ENCODE results near the gene WDR7.

The WDR7 gene

DNA sequence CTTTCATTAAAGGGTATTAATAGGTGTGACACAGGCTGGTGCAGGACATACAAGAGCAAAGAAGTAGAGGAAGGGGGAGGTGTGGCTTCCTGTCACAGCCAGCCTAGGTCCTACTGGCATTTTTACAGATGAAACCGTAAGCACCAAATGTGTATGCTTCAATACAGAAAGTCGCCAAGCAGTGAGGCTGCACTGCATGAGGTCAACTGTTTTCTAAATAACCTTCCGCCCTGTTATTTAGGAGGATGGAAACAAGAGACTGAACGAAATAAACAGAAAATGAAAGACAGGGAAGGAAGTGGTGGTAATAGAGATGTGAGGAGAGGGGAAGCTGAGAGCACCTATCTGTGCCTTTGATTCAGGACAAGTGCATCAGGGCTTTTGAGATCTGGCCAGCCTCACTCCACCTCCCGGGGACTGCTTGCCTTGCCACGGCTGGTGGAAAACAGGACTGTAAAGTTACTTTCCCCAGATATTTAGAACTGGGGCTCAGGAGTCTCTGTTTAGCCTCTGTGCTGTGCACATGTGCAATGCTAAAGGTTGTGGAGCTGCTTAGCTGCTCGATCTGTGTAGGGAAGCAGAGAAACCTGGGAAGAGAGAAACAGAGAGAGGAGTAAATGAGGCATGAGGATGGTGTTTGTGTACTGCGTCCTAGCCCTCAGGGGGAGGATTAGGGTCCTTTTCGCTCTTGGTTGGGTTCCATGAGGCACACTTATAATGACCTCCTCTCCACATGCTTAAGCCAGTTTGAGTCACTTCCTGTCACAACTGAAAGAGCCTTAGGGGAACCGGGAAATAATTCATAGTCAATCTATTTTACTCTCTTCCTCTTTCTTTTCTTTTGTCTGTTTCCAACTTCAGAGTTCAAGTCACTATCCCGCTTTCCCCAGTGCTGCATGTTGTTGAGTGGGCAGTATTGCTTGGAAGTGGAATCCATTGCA is 433.4 kb downstream of the WDR7 start:
- peaks cover 3% of the 10 kb centered on the region for H3K9me3 ChIP-seq (ENCODE audit: control insufficient read depth, low read length)
- no peak overlapping the region for H3K4me3 ChIP-seq (ENCODE audit: extremely low read depth, insufficient read depth, low read length, poor library complexity, severe bottlenecking)
- no peaks in the 10 kb centered on the region for H3K36me3 ChIP-seq (ENCODE audit: control insufficient read depth, insufficient read depth, low read length)
- H3K27ac ChIP-seq (ENCODE audit: low read depth, low read length, severe bottlenecking) = no peak overlapping the region
- WGBS, 2 experiments (ENCODE audit: insufficient coverage in 2 of 2) = 86 to 87% methylated on average over 6 to 9 of the region's 11 CpGs
- H3K4me1 ChIP-seq (ENCODE audit: control insufficient read depth, insufficient read depth, low read length, poor library complexity, severe bottlenecking) = peaks cover 3% of the 10 kb centered on the region

DNA sequence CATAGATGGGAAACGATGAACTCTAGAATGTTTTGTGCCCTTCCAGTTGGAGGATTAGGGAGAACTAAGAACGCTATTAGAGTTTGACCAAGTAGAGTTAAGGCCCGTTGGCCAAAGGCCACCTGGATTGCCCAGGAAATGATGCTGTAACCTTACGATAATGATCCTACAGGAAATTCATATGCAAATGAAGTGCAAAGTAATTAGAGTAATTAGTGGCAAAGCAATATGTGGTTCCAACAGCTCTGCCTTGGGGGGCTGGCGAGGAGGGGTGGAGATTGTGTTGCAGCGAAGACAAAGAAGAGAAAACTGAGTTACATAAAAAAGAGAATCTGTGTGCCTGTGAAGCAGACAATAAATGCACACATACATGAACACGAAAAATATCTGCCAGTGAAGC is 434.2 kb downstream of the WDR7 start:
- H3K4me3 ChIP-seq (ENCODE audit: extremely low read depth, insufficient read depth, low read length, poor library complexity, severe bottlenecking) = no peak overlapping the region
- H3K27ac ChIP-seq (ENCODE audit: low read depth, low read length, severe bottlenecking) = no peak overlapping the region
- H3K4me1 ChIP-seq (ENCODE audit: control insufficient read depth, insufficient read depth, low read length, poor library complexity, severe bottlenecking) = peaks cover 3% of the 10 kb centered on the region
- no peaks in the 10 kb centered on the region for H3K36me3 ChIP-seq (ENCODE audit: control insufficient read depth, insufficient read depth, low read length)
- WGBS, 2 experiments (ENCODE audit: insufficient coverage in 2 of 2) = 79 to 82% methylated on average over 6 of the region's 7 CpGs
- H3K9me3 ChIP-seq (ENCODE audit: control insufficient read depth, low read length) = no peaks in the 10 kb centered on the region

DNA sequence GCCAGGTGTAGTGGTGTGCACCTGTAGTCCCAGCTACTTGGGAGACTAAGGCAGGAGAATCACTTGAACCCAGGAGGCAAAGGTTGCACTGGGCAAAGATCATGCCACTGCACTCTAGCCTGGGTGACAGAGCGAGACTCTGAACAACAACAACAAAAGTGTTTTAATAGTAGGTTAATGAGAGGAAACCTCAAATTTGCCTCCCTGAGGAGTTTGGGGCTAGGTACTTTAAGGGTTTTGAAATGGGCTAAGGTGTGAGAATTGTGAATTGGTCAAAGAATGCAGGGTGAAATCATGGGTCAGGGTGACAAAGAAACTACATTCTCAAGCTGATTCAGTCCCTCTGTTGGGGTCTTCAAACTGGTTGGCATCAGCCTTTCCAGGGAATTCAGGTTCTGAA is 435.0 kb downstream of the WDR7 start:
- H3K4me1 ChIP-seq (ENCODE audit: control insufficient read depth, insufficient read depth, low read length, poor library complexity, severe bottlenecking) = peaks cover 3% of the 10 kb centered on the region
- no peaks in the 10 kb centered on the region for H3K36me3 ChIP-seq (ENCODE audit: control insufficient read depth, insufficient read depth, low read length)
- no peak overlapping the region for H3K4me3 ChIP-seq (ENCODE audit: extremely low read depth, insufficient read depth, low read length, poor library complexity, severe bottlenecking)
- 60% methylated on average over 1 of the region's 1 CpG; no CpG with 5 or more reads in 1 of the 2 experiments for WGBS, 2 experiments (ENCODE audit: insufficient coverage in 2 of 2)
- no peak overlapping the region for H3K27ac ChIP-seq (ENCODE audit: low read depth, low read length, severe bottlenecking)
- no peaks in the 10 kb centered on the region for H3K9me3 ChIP-seq (ENCODE audit: control insufficient read depth, low read length)
